OCI-LY1 (cell line): ENCODE results near the gene PLOD2.

Source experiments
- H2AFZ ChIP-seq: fragments of 200-600 bp; sonication (generic), shearing (Covaris generic); 2 replicates; pipeline ENCODE4 v1.6.0; 2014; ENCODE audit warnings: antibody characterized with exemption, mild to moderate bottlenecking, low read length
- H3F3A ChIP-seq: fragments of 200-600 bp; sonication (generic), shearing (Covaris generic); 2 replicates; pipeline ENCODE4 v1.6.0; 2014; ENCODE audit warnings: mild to moderate bottlenecking, antibody characterized with exemption, low read length, moderate library complexity; ENCODE audit not compliant: insufficient read depth
- H3K27ac ChIP-seq: fragments of 200-600 bp; sonication (generic); 2 replicates; pipeline ENCODE4 v1.5.1; 2014; ENCODE audit warnings: low read length, mixed run types, mild to moderate bottlenecking, low read depth; ENCODE audit not compliant: poor library complexity, severe bottlenecking
- H3K27me3 ChIP-seq: fragments of 200-600 bp; sonication (generic); 2 replicates; pipeline ENCODE4 v1.6.0; 2014; ENCODE audit warnings: antibody characterized with exemption, mild to moderate bottlenecking, low read length, moderate library complexity; ENCODE audit not compliant: insufficient read depth
- H3K36me3 ChIP-seq: fragments of 200-600 bp; sonication (generic); 2 replicates; pipeline ENCODE4 v1.6.1; 2014; ENCODE audit warnings: mild to moderate bottlenecking, antibody characterized with exemption, low read length, moderate library complexity, mixed read lengths; ENCODE audit not compliant: insufficient read depth
- H3K4me1 ChIP-seq: fragments of 200-600 bp; sonication (generic); 2 replicates; pipeline ENCODE4 v1.5.1; 2014; ENCODE audit warnings: mild to moderate bottlenecking, low read length, moderate library complexity; ENCODE audit not compliant: insufficient read depth, severe bottlenecking
- H3K4me2 ChIP-seq: fragments of 200-600 bp; sonication (generic), shearing (Covaris generic); 2 replicates; pipeline ENCODE4 v1.6.1; 2014; ENCODE audit warnings: low read length
- H3K4me3 ChIP-seq: fragments of 200-600 bp; sonication (generic); 2 replicates; pipeline ENCODE4 v1.5.1; 2014; ENCODE audit warnings: low read length, low read depth, mild to moderate bottlenecking, mixed read lengths; ENCODE audit not compliant: poor library complexity, severe bottlenecking
- H3K79me2 ChIP-seq: fragments of 200-600 bp; shearing (Covaris generic); 2 replicates; pipeline ENCODE4 v1.6.1; 2016; ENCODE audit warnings: mixed run types, low read length, mixed read lengths; ENCODE audit not compliant: insufficient read depth
- H3K9ac ChIP-seq: fragments of 200-600 bp; sonication (generic), shearing (Covaris generic); 2 replicates; pipeline ENCODE4 v1.6.1; 2014; ENCODE audit warnings: mild to moderate bottlenecking, low read length, mixed read lengths
- H3K9me2 ChIP-seq: fragments of 200-600 bp; sonication (generic), shearing (Covaris generic); 2 replicates; pipeline ENCODE4 v1.6.1; 2014; ENCODE audit warnings: low read depth, mild to moderate bottlenecking, low read length, mixed read lengths
- H3K9me3 ChIP-seq: fragments of 200-600 bp; shearing (Covaris generic); 2 replicates; pipeline ENCODE4 v1.6.1; 2014; ENCODE audit warnings: low read length, mixed read lengths
- H4K20me1 ChIP-seq: fragments of 200-600 bp; sonication (generic), shearing (Covaris generic); 2 replicates; pipeline ENCODE4 v1.6.0; 2016; ENCODE audit warnings: mild to moderate bottlenecking, low read length; ENCODE audit not compliant: insufficient read depth
- CTCF ChIP-seq: fragments of 200-600 bp; sonication (generic), shearing (Covaris generic); IDR thresholded peaks from 2 replicates; pipeline ENCODE4 v1.5.1; 2017; ENCODE audit warnings: mild to moderate bottlenecking, antibody characterized with exemption, low read length, moderate library complexity, mixed read lengths
- EZH2 ChIP-seq: fragments of 200-600 bp; sonication (generic), shearing (Covaris generic); IDR thresholded peaks from 2 replicates; pipeline ENCODE4 v1.8.0; 2017; ENCODE audit warnings: borderline replicate concordance, mixed run types, mild to moderate bottlenecking, antibody characterized with exemption, low read length, moderate library complexity, mixed read lengths

The PLOD2 gene

DNA sequence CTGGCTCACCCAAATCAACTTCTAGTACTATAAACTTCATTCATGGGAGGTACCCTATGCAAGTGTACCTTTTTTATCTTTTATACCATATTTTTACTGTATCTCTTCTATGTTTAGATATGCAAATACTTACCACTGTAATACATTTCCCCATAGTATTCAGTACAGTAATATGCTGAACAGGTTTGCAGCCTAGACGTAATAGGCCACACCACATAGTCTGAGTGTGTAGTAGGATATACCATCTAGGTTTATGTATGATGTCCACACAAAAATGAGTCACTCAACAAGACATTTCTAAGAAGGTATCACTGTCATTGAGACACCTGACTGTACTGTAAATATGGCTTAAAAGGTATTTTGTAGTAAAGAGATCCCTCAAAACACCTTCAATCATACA, 124.7 kb downstream of the PLOD2 start:
- Histone ChIP-seq H3K36me3 (no peaks in the 10 kb centered on the region), H3K9me3 (no peaks in the 10 kb centered on the region), H3K9ac (no peak overlapping the region), H2AFZ (no peak overlapping the region), H3K79me2 (no peaks in the 10 kb centered on the region), H3K4me2 (no peak overlapping the region), H3K9me2 (no peaks in the 10 kb centered on the region), H3K27ac (no peak overlapping the region), H3K4me1 (no peaks in the 10 kb centered on the region), H3K4me3 (no peak overlapping the region), H4K20me1 (no peaks in the 10 kb centered on the region), H3K27me3 (no peaks in the 10 kb centered on the region), H3F3A (no peaks in the 10 kb centered on the region)
- TF ChIP-seq EZH2 (no peak), CTCF (no peak)

- Histone ChIP-seq H2AFZ (no peak overlapping the region), H3K27ac (no peak overlapping the region), H3K4me2 (no peak overlapping the region), H4K20me1 (no peaks in the 10 kb centered on the region), H3K9ac (no peak overlapping the region), H3K4me3 (no peak overlapping the region), H3K79me2 (no peaks in the 10 kb centered on the region), H3K9me2 (no peaks in the 10 kb centered on the region), H3K36me3 (no peaks in the 10 kb centered on the region), H3F3A (no peaks in the 10 kb centered on the region), H3K27me3 (no peaks in the 10 kb centered on the region), H3K9me3 (no peaks in the 10 kb centered on the region), H3K4me1 (no peaks in the 10 kb centered on the region)
- TF ChIP-seq EZH2 (no peak), CTCF (no peak)
Measured at GRCh38 chr3:146035366-146035765, 125.6 kb downstream of the PLOD2 start.

- no peaks in the 10 kb centered on the region for H3K79me2 ChIP-seq
- H2AFZ ChIP-seq = no peak overlapping the region
- no peaks in the 10 kb centered on the region for H3K9me2 ChIP-seq
- no peak for TF ChIP-seq EZH2
- TF ChIP-seq CTCF = no peak
- no peak overlapping the region for H3K4me2 ChIP-seq
- H3K36me3 ChIP-seq = no peaks in the 10 kb centered on the region
- H4K20me1 ChIP-seq = no peaks in the 10 kb centered on the region
- no peaks in the 10 kb centered on the region for H3K27me3 ChIP-seq
- H3F3A ChIP-seq = no peaks in the 10 kb centered on the region
- H3K27ac ChIP-seq = no peak overlapping the region
- H3K9me3 ChIP-seq = no peaks in the 10 kb centered on the region
- H3K4me1 ChIP-seq = no peaks in the 10 kb centered on the region
- H3K4me3 ChIP-seq = no peak overlapping the region
- H3K9ac ChIP-seq = no peak overlapping the region
Measured at GRCh38 chr3:146033950-146034349, 127.0 kb downstream of the PLOD2 start.
